NCI-H2171 treated with DMSO at 0.1 percent for 48 hours (cell line): Measurements from ENCODE around the gene RETREG3.
"Not testable (repeated sequence)": the region's sequence is repeated elsewhere in the genome, so short reads cannot be mapped to it uniquely, and the experiment has no call there.

Experiments
- DNase-seq: peaks from one replicate; lab custom pipeline; 2025; lab: John Stamatoyannopoulos, UW

The RETREG3 gene

GRCh38 chr17:42553161-42553818 lies 55.9 kb downstream of the RETREG3 start:
- DNase-seq = no peak

- not testable (repeated sequence) for DNase-seq
These were observed 56.4 kb downstream of the RETREG3 start, which contains the start of gene HSD17B1 for GRCh38 chr17:42552736-42553135. Gene HSD17B1, plus strand, starts transcription at chr17:42552923. Its CDS starts 11 bp downstream, at chr17:42552934.

- no peak for DNase-seq
These were observed 60.0 kb downstream of the RETREG3 start for GRCh38 chr17:42548993-42549755.

GRCh38 chr17:42548070-42548837 lies 60.9 kb downstream of the RETREG3 start:
- peak; percentile 61 for DNase-seq

GRCh38 chr17:42547698-42548069 lies 61.5 kb downstream of the RETREG3 start:
- no peak for DNase-seq

- DNase-seq = no peak
These were observed 62.1 kb downstream of the RETREG3 start for GRCh38 chr17:42547001-42547461.

- not testable (repeated sequence) for DNase-seq
These were observed 63.2 kb downstream of the RETREG3 start for GRCh38 chr17:42545755-42546505.

- no peak for DNase-seq
These were observed 64.3 kb downstream of the RETREG3 start for GRCh38 chr17:42544874-42545283.

- DNase-seq = no peak
These were observed 65.7 kb downstream of the RETREG3 start for GRCh38 chr17:42543190-42544079.

GRCh38 chr17:42541041-42541833 lies 67.9 kb downstream of the RETREG3 start:
- DNase-seq = no peak

GRCh38 chr17:42540558-42540957 lies 68.6 kb downstream of the RETREG3 start:
- DNase-seq = not testable (repeated sequence)

GRCh38 chr17:42538482-42538881 lies 70.7 kb downstream of the RETREG3 start:
- DNase-seq = no peak

GRCh38 chr17:42537826-42538451 lies 71.2 kb downstream of the RETREG3 start:
- DNase-seq = peak; percentile 29

- no peak for DNase-seq
These were observed 71.9 kb downstream of the RETREG3 start for GRCh38 chr17:42537156-42537805.

- DNase-seq = peak; percentile 81
These were observed 72.6 kb downstream of the RETREG3 start for GRCh38 chr17:42536372-42537155.

GRCh38 chr17:42536048-42536371 lies 73.2 kb downstream of the RETREG3 start, which contains the start of gene NAGLU:
Gene NAGLU, plus strand, starts transcription at chr17:42536241. Its CDS starts 32 bp downstream, at chr17:42536273.
- DNase-seq = peak; percentile 87

- no peak for DNase-seq
These were observed 73.8 kb downstream of the RETREG3 start for GRCh38 chr17:42535155-42536047.
